K562 (cell line): ENCODE measurements around the gene ZCCHC24. TPM values are rescaled to one million over a fixed set of nuclear protein-coding genes. Genes with fewer than 3 reads are reported as not detected.

ENCODE experiments used
- ATF7 ChIP-seq: fragments of 450-650 bp; IDR thresholded peaks from 2 replicates; pipeline ENCODE4 v1.7.1; 2014; ENCODE audit warnings: mild to moderate bottlenecking, moderate library complexity
- BCLAF1 ChIP-seq, 2 experiments: fragments of 450-650 bp in 1 of 2; IDR thresholded peaks; 2 replicates each; pipeline ENCODE4 v1.6.1; 2011 to 2017; ENCODE audit warnings: low read depth in 2 of 2, antibody characterized with exemption in 1 of 2, borderline replicate concordance in 1 of 2, low read length in 1 of 2, mild to moderate bottlenecking in 1 of 2, mixed read lengths in 1 of 2; ENCODE audit not compliant: control insufficient read depth in 1 of 2
- EZH2 ChIP-seq: IDR thresholded peaks from 2 replicates; pipeline ENCODE4 v1.6.1; 2012; ENCODE audit warnings: low read depth, mild to moderate bottlenecking, inconsistent platforms, low read length, borderline replicate concordance
- HDAC3 ChIP-seq: fragments of 450-650 bp; IDR thresholded peaks from 2 replicates; pipeline ENCODE4 v1.6.1; 2018; ENCODE audit warnings: borderline replicate concordance, mild to moderate bottlenecking, moderate library complexity; ENCODE audit not compliant: partially characterized antibody
- HMG20A ChIP-seq: fragments of 450-650 bp; formaldehyde crosslinking; conservative IDR thresholded peaks from 2 replicates; pipeline ENCODE4 v1.4.0; 2020; ENCODE audit warnings: mild to moderate bottlenecking, mixed read lengths
- ILK ChIP-seq: fragments of 450-650 bp; IDR thresholded peaks from 2 replicates; pipeline ENCODE4 v1.6.1; 2016; ENCODE audit warnings: missing genetic modification characterization, low read depth, mild to moderate bottlenecking, missing compliant biosample characterization, moderate library complexity, borderline replicate concordance
- MCM3 ChIP-seq: fragments of 450-650 bp; IDR thresholded peaks from 2 replicates; pipeline ENCODE4 v1.6.1; 2016
- MITF ChIP-seq: IDR thresholded peaks from 2 replicates; pipeline ENCODE4 v1.6.1; 2014; ENCODE audit warnings: antibody characterized with exemption
- MLLT1 ChIP-seq, 2 experiments: fragments of 450-650 bp; IDR thresholded peaks; 2 replicates each; pipeline ENCODE4 v1.6.1; 2016
- OTX1 ChIP-seq: fragments of 450-650 bp; formaldehyde crosslinking; IDR thresholded peaks from 2 replicates; pipeline ENCODE4 v1.4.0; 2022; ENCODE audit warnings: mild to moderate bottlenecking
- PCBP2 ChIP-seq: fragments of 200-400 bp; formaldehyde crosslinking; IDR thresholded peaks from 2 replicates; pipeline ENCODE4 v1.6.1; 2018; ENCODE audit warnings: low read length, low read depth, mild to moderate bottlenecking, moderate library complexity; ENCODE audit not compliant: poor library complexity, severe bottlenecking
- POLR2B ChIP-seq: fragments of 450-650 bp; IDR thresholded peaks from 2 replicates; pipeline ENCODE4 v1.6.1; 2018; ENCODE audit warnings: low read depth; ENCODE audit not compliant: partially characterized antibody
- RBM25 ChIP-seq: fragments of 200-400 bp; formaldehyde crosslinking; IDR thresholded peaks from 2 replicates; pipeline ENCODE4 v1.6.1; 2018; ENCODE audit warnings: low read length, low read depth, moderate library complexity; ENCODE audit not compliant: severe bottlenecking
- SIRT6 ChIP-seq: IDR thresholded peaks from one replicate; pipeline ENCODE4 v1.6.1; 2012; ENCODE audit warnings: low read depth, mild to moderate bottlenecking, control low read depth, inconsistent platforms, low read length, moderate library complexity
- SMARCB1 ChIP-seq: IDR thresholded peaks from 2 replicates; pipeline ENCODE4 v1.6.1; 2011; ENCODE audit warnings: improper control_type of control experiment, low read depth; ENCODE audit not compliant: insufficient read length
- SUPT5H ChIP-seq: fragments of 450-650 bp; IDR thresholded peaks from 2 replicates; pipeline ENCODE4 v1.6.1; 2016
- U2AF2 ChIP-seq: fragments of 200-400 bp; formaldehyde crosslinking; optimal IDR thresholded peaks from 2 replicates; pipeline ENCODE3; 2017; ENCODE audit warnings: low read depth, mild to moderate bottlenecking, low read length
- XRCC3 ChIP-seq: fragments of 450-650 bp; IDR thresholded peaks from 2 replicates; pipeline ENCODE4 v1.6.1; 2017; ENCODE audit warnings: mild to moderate bottlenecking, moderate library complexity
- ZEB2 ChIP-seq: fragments of 450-650 bp; IDR thresholded peaks from 2 replicates; pipeline ENCODE4 v1.6.1; 2016
- ZKSCAN3 ChIP-seq: fragments of 250-450 bp; sonication (Bioruptor Pico); IDR thresholded peaks from 2 replicates; pipeline ENCODE4 v1.4.0; 2020
- ZNF140 ChIP-seq: fragments of 250-450 bp; sonication (Bioruptor Pico); IDR thresholded peaks from 2 replicates; pipeline ENCODE4 v1.8.0; 2021; ENCODE audit warnings: moderate library complexity, mild to moderate bottlenecking, inconsistent platforms
- ZNF263 ChIP-seq: sonication (generic); formaldehyde crosslinking; IDR thresholded peaks from 2 replicates; pipeline ENCODE4 v1.8.0; 2022; ENCODE audit warnings: mild to moderate bottlenecking, missing genetic modification reagents, borderline replicate concordance
- ZNF316 ChIP-seq: fragments of 450-650 bp; IDR thresholded peaks from 2 replicates; pipeline ENCODE4 v1.6.1; 2016
- ZSCAN32 ChIP-seq: fragments of 450-650 bp; formaldehyde crosslinking; IDR thresholded peaks from 2 replicates; pipeline ENCODE4 v1.4.0; 2020; ENCODE audit warnings: mild to moderate bottlenecking, moderate library complexity
- polyA plus RNA-seq, 8 experiments: library from polyadenylated mRNA; depleted of rRNA in 4 of 8; stranded (reverse) in 5 of 8; unstranded in 3 of 8; fragments of >200 nt; fragmentation: Nextera tagmentation in 2 of 8; fragmentation: Illumina TruSeq in 1 of 8; extraction: Ambion mirVana in 2 of 8; extraction: Trizol in 1 of 8; gene quantifications; 2 replicates each; pipeline versions ENCODE4 v1.2.1 to v1.2.3, GENCODE V29; 2011 to 2014; ENCODE audit warnings: inconsistent platforms in 1 of 8, missing spikeins in 1 of 8
- total RNA-seq, 7 experiments: library from RNA; depleted of rRNA in 6 of 7; stranded (reverse); fragments of >200 nt in 6 of 7; fragmentation: Illumina TruSeq in 2 of 7; extraction: Trizol in 2 of 7; gene quantifications; 2 replicates each; pipeline versions ENCODE4 v1.2.1 to v1.2.3, GENCODE V29; 2011 to 2021; ENCODE audit warnings: low replicate concordance in 1 of 7

Gene ZCCHC24
- total and polyA plus RNA-seq, 9 of the 15 experiments (the other 6 are each of a cell fraction or from before 2014, with no cell fraction given) = 0.84 to 11.0 (median 4.6) TPM

GRCh38 chr10:79347226-79347893 is 98.1 kb downstream of the ZCCHC24 start, which contains the start of gene PPIF (continued):
- TF ChIP-seq BCLAF1 (IDR thresholded peaks at IDR 0.05; ENCODE audit: borderline replicate concordance in 1 of 2, control insufficient read depth in 1 of 2, low read depth in 2 of 2, low read length in 1 of 2) (no peak), POLR2B (no peak), HMG20A (CRISPR knock-in tag) (0 out of 2 replicates have a peak, but pooled peaks have one; percentile 25), ZSCAN32 (no peak), HDAC3 (no peak), SUPT5H (peak; percentile 33), RBM25 (no peak), EZH2 (no peak), ZNF140 (CRISPR knock-in tag) (no peak), MCM3 (no peak), ZNF316 (no peak), ZEB2 (no peak), SIRT6 (no peak), ZNF263 (CRISPR knock-in tag) (no peak; the same call in 1 of the 2 replicates), U2AF2 (no peak), ILK (tag) (no peak), MLLT1 (IDR thresholded peaks at IDR 0.05) (no peak), ATF7 (peak; percentile 41; the same call in 1 of the 2 replicates), MITF (no peak), PCBP2 (no peak), ZKSCAN3 (CRISPR knock-in tag) (no peak), XRCC3 (no peak), SMARCB1 (no peak), OTX1 (CRISPR knock-in tag) (no peak)
